T-helper 1 cell treated with Interleukin-12 subunit alpha and Interleukin-12 subunit beta and Interleukin-4 antibody, amounts not matched to agents 30 ng/mL and 1 ng/mL, for 36 hours (primary cell): ENCODE data around the gene EXPH5. TPM values are rescaled to one million over a fixed set of nuclear protein-coding genes. Genes with fewer than 3 reads are reported as not detected.
"Not testable (repeated sequence)": the region's sequence is repeated elsewhere in the genome, so short reads cannot be mapped to it uniquely, and the experiment has no call there.

Experiments
- intact Hi-C: fragments of 100-400 bp; cut with micrococcal nuclease; formaldehyde crosslinking; loops from one replicate; pipeline ENCODE4 v1.15.1; 2024
- total RNA-seq: library from RNA; stranded (reverse); gene quantifications from 2 replicates; pipeline ENCODE4 v1.2.3, GENCODE V29; 2022

The EXPH5 gene
- total RNA-seq: 0.88 and 1.7 TPM in 2 replicates

DNA sequence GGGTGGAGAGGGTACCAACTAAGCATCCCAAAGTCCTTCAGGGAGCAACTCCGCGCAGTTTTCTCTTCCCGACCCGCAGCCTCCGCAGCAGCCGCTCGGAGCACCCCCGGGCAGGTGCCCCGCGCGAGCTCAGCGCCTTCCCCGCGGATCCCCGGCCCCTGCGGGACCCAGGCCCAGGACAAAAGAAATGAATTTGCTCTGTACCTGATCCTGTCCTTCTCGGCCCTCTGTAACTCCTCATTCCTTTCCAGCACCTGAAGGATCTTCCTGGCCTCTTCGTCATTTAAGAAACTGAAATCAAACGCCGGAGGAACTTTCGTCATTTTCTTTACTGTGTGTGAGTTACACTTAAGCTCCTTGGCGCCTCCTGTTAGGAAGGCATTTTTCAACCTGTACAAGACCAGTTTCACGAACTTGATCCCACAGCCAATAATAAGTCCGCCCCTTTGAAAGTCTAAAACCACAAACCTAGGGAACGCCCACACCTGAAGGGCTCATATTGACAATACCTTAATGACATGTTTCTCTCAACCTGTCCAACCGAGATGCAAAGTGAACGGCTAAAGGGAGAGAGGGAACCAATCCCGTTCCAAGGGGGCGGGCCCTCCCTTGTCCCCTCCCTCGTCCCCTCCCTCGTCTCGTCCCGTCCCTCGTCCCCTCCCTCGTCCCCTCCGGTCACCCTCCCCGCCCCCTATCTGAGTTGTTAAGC is at the start of gene EXPH5:
TSS of gene EXPH5 (minus strand) at position 555 of the 709 bp plus-strand sequence. CDS start at position 323, 232 bp downstream.
- intact Hi-C loops: loop anchor here (1.0 to 5.0 kb wide), 11 partner anchors 55 to 1136 kb away; partner anchors contain the start of genes ACAT1, C11orf65, CUL5 and CWF19L2

DNA sequence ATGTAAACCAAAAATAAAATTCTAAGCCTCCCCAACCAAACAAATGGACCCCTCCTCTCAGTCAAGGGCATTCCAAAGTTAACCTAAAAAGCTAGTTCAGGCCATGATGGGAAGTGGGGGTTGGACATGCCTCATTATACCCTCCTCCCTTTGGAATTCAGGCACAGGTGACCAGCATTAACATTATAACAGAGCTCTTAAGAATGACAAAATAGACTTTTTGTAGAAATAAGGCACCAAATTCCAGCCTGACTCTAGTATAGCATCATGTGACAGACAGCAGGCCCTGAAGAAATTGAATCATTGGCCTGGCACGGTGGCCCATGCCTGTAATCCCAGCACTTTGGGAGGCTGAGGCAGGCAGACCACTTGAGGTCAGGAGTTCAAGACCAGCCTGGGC is 48.2 kb upstream of the EXPH5 start:
- intact Hi-C loops: not testable (repeated sequence)

GRCh38 chr11:108639146-108639545 is 45.6 kb upstream of the EXPH5 start:
- intact Hi-C loops: no loop called here

DNA sequence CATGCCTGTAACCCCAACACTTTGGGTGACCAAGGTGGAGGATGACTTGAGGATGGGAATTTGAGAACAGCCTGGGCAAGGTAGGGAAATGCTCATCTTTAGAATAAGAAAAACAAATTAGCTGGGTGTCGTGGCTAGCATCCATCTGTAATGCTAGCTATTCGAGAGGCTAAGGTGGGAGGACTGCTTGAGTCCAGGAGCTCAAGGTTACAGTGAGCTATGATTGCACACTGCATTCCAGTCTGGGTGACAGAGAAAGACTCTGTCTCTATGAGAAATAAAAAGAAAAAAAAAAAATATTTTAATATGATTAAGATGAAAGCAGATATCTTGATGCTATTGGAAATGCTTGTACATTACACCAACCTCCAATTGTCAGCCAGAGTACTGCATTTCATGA is 42.7 kb upstream of the EXPH5 start:
- intact Hi-C loops: no loop called here

DNA sequence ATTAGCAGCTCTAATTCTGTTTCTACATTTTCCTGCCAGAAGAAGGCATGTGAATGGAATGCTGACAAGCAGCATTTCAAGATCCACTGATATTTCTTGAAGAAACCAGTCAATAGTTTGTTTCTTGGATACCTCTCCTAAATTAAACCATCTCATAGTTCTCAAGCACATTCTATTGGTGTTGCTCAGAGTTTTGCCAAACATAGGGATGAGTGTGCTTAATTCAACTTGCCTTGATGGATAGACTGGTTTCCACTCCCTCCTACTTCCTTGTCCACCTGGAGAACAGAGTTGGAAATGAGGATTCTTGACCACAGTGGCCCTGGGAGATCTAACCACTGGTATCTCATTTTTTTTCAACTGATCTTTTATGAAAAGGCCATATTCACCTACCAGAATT is 41.5 kb upstream of the EXPH5 start:
- intact Hi-C loops: no loop called here

DNA sequence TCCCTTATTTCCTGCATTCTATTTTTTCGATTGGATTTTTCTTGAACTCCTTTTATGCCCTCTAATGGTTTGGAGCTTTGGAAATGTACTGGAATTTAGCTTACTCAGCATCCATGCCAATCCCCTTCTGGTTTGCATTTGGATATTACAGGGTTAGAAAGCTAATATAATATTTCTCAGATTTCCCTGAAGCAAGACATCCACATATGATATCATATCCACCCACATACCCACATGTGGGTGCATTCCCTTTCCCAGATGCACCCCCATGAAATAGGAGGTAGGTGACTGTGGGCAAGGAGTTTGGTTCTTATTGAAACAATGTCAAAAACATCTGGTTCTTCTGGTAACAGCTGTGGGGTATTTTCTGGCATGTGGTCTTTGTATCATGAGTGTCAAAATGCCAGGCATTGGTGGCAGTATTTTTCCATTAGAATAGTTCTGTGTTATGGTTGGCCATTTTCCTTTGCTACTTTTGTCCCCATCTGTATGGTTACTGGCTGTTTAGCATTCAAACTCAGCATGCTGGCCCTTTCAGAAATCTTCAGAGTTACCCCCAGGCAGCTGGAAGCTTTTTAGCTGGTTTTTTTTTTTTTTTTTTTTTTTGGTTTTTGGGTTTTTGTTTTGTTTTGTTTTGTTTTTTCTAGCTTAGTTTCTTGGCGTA is 38.6 kb upstream of the EXPH5 start:
- intact Hi-C loops: no loop called here

DNA sequence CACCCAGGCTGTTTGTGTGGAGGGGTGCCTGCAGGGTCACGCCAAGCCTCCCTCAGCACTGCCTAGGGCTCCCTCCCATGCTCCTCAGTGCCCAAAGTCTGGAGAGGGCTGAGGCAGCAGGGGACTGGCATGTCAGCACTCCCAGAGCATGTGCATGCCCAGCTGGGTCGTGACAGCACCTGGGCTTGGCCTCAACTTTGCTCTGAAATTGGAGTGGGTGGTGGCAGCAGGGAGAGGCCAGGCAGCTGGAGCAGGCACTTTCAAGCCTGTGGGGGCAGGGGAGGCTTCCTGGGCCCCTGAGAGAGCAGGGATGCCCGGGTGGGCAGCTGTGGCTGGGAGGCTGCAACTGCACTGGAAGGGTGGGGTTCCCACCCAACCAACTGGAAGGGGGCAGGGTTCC is 35.7 kb upstream of the EXPH5 start:
- intact Hi-C loops: no loop called here

DNA sequence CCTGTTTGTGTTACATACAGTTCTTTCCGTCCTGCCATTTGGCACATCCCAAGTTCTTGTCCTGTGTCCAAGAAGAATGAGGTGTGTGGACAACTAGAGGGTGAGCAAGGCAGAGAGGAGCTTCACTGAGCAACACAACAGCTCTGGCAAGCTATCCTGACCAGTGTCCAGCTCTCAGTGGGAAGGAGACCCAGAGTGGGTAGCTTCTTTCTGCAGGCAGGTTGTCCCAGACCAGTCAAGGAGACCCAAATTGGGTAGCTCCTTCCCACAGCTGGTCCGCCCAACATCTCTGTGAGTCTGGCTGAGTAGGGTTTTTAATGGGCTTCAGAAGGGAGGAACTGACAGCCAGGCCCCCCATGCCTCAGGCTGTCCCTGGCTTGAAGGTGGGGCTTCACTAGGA is 35.2 kb upstream of the EXPH5 start:
- intact Hi-C loops: no loop called here

- intact Hi-C loops: no loop called here
Observed at GRCh38 chr11:108628326-108628725, 34.8 kb upstream of the EXPH5 start.

DNA sequence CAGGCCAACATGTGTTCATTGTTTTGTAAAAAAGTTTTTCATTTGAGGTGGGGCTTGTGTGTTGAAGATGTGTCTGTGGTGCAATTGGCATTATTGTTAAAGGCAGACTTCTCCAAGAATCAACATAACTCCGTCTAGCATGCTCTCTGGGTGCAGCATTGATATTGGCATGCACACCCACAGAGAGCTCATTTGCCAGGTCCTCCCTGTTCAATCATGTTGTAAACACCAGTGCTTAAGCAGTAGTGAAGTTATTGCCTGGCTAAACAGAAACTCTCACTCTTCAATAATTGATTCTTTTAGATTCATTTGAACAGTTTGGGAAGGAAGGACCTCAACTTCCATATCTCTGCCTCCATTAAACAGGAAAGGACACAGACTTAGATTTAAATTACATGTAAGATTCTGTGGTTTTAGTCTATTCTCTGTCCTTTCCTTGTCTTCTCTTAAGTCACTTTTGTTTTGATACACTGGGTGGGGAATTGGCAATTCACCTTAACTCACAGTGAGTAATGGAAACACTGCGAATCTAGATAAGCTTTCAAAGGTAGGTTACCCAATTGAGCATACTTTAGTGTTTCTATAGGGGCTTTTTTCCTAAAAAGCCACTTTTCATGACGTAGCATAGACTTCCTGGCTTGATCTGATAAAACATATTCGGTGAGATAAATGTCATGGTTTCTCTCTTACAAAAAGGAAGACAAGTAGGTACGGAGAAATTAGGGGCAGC is 30.8 kb upstream of the EXPH5 start:
- intact Hi-C loops: no loop called here

DNA sequence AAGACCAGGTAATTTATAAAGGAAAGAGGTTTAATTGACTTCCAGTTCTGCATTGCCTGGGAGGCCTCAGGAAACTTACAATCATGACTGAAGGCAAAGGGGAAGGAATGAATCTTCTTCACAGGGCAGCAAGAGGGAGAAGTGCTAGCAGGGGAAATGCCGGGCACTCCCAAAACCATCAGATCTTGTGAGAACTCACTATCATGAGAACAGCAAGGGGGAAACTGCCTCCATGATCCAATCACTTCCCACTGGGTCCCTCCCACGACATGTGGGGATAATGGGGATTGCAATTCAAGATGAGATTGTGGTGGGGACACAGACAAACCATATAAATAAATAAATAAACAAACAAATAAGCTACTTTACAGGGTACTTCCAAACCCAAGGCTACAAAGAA is 28.8 kb upstream of the EXPH5 start:
- intact Hi-C loops: no loop called here

DNA sequence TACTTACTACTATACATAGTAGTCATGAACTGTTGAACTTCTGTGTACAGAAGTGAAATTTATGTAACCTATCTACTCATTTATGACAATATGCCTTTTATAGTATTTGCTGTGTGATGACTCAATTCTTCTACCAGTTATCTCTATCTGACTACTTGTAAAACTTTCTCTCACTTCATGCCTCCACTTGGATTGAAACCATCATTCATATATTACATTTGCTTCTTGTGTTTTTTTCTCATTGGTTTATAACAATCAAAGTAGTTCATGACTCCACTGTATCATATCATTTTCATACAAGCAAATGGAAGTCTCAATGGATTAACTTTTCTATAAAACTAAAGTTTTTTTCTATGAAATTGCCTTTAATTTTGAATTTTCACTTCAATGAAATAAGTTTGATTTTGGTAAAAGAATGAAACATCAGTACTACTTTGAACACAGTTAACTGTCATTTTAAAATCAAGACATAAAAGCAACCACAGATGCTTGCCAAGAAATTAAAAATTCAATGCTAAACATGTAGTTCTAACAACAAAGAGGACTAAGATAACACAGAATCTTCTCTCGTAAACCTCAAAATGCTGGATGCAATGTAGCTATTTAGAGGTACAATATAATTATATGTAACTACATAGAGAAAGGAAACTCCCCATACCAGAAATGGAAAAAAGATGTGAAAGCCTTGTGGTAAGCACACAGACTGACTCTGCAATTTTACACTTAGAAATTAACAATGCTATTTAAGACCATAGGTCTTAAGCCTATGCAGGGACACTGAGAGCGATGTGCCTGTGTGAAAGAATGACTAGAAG is 27.6 kb upstream of the EXPH5 start:
- intact Hi-C loops: no loop called here

DNA sequence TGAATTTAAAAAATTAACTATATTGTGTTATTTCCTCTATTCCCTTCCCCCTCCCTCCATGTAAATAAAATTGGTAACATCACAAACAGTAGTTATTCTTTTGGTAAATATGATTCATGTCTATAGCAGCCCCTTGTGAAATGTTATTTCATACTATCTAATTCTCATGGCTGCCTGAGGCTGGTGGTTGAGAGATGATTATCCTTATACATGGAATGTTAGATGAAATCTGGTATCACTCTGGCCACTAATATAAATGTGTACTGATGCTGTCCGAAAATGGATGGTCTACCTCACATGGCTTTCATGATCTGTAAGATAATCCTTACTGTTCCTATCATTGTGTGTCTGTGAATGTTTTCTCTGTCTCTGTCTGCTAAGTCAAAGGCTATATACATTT is 25.0 kb upstream of the EXPH5 start:
- intact Hi-C loops: no loop called here

GRCh38 chr11:108617055-108617454 is 23.5 kb upstream of the EXPH5 start:
- intact Hi-C loops: no loop called here

DNA sequence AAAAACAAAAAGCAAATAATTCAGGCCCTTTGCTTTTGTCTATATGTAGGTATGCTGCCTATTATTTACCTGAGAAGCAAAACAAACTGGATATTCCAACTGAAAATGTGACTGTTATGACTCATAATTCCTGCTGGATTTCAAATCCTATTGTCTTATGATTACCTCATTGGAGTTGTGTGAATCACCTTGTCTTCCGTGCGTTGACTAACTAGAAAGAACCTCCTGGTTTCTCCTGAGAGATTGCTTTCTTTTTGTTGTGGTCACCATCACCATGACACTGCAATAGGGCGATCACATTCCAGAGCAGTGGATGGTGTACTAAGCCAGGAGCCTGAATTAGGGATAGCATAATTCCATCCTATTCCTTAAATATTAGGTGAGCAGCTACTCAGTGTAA is 23.0 kb upstream of the EXPH5 start:
- intact Hi-C loops: no loop called here

DNA sequence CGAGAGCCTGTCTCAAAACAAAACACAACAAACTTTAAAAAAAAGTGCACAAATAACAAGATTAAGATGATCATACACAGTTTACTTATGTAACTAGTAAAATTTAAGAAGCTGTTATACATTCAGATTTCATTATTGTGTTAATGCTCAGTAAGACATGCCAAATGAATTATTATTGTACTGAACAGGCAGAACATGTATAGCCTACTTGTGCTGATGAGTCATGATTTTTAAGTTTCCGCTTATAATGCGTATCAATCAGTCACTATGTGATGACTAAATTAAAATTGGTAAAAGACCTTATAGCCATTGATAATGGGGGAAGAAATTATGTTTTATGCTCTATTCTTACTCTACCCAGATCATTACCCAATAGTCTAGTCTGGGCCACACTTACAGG is 20.5 kb upstream of the EXPH5 start:
- intact Hi-C loops: no loop called here

DNA sequence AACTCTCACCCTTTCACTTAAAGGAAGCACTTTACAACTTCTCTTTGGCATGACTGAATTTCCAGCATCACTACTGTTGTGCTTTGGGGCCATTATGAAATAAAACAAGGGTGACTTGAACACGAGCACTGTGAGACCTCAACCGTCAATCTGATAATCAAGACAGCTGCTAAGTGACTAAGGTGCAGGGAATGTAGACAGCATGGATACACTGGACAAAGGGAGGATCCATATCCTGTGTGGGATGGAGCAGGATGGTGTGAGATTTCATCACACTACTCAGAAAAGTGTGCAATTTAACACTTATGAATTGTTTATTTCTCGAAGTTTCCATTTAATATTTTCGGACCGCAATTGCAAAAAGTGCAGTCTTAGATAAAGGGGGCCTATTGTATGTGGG is 16.1 kb upstream of the EXPH5 start:
- intact Hi-C loops: no loop called here

DNA sequence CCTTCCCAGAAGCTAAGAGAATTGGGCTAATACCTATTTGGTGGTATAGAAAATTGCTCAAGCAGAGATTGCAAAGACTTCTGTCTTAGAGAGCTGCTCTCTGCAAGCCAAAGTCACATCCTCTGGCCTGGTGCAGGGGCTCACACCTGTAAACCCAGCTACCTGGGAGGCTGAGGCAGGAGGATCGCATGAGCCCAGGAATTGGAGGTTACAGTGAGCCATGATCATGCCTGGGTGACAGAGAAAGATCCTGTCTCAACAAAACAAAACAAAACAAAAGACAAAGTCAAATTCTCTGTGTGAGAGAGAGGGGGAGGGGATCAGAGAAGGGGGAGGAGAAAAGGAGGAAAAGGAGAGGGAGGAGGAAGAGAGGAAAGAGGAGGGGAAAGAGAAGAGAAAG is 15.0 kb upstream of the EXPH5 start:
- intact Hi-C loops: no loop called here

- intact Hi-C loops: no loop called here
Observed at GRCh38 chr11:108606495-108607160, 13.1 kb upstream of the EXPH5 start.

DNA sequence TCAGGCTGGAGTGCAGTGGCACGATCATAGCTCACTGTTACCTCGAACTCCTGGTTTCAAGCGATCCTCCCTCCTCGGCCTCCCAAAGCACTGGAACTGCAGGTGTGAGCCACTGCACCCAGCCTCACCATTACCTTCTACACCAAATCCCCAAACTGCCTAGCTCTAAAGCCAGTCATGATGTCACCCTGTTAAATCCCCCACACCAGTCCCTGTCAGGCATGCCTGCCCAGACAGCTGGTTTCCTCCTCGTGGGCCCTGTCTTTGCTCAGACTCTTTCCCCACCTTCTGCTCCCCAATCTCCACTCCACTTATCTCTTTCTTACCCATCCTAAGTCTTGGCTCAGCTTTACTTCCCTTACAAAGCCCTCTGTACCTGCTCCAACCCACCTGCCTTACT is 12.5 kb upstream of the EXPH5 start:
- intact Hi-C loops: no loop called here

- intact Hi-C loops: not testable (repeated sequence)
Observed at GRCh38 chr11:108602818-108603217, 9.2 kb upstream of the EXPH5 start.
